ENCODE measurements around the gene C2CD5.
"Not testable (repeated sequence)": the region's sequence is repeated elsewhere in the genome, so short reads cannot be mapped to it uniquely, and the experiment has no call there.

The C2CD5 gene

GRCh38 chr12:22544038-22544979 is at the start of gene C2CD5:
TSS of gene C2CD5 (minus strand) at chr12:22544542. CDS start at chr12:22544150, 392 bp downstream.
- peak; percentile 90 to 96 for DNase-seq

GRCh38 chr12:22593864-22594263 is 49.5 kb upstream of the C2CD5 start:
- no peak for DNase-seq

GRCh38 chr12:22588817-22589216 is 44.5 kb upstream of the C2CD5 start:
- no peak for DNase-seq

DNA sequence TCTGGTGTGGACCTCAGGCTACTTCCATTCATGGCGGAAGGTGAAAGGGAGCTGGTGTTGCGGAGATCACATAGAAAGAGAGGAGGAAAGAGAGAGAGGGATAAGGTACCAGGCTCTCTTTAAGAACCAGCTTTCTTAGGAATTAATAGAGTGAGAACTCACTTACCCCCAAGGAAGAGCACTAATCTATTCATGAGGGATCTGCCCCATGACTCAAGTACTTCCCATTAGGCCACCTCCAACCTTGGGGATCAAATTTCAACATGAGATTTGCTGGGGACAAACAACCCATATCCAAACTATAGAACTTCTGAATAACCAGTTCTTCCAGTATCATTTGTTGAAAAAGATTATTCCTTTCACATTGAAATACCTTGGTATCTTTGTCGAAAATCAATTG is 34.0 kb upstream of the C2CD5 start:
- no peak for DNase-seq

DNA sequence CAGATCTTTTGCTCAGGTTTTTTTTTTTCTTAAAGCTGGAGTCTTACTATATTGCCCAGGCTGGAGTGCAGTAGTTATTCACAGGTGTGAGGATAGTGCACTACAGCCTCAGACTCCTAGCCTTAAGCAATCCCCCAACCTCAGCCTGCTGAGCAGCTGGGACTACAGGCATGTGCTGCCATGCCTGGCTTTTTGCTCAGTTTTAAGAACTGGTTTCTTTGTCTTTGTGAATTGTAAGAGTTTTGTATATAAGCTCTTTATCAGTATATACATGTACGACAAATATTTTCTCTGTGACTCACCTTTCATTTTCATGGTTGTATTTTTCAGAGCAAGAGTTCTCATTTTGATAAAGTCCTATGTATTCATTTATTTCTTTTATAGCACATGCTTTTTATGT is 33.3 kb upstream of the C2CD5 start:
- DNase-seq = no peak

DNA sequence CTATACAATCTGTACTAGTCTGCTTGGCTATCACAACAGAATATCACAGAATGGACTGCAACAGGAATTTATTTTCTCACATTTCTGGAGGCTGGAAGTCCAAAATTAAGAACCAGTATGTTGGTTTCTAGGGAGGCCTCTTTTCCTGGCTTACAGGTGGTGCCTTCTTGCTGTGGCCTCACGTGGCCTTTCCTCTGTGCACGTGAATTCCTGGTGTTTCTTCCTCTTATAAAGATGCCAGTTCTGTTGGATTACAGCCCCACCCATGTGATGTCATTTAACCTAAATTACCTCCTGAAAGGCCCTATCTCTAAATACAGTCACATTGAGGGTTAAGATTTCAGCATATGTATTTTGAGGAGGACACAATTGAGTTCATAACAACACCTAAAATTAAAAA is 32.1 kb upstream of the C2CD5 start:
- DNase-seq = no peak

- DNase-seq = no peak
Measured at GRCh38 chr12:22576065-22576464, 31.7 kb upstream of the C2CD5 start.

GRCh38 chr12:22574921-22575320 is 30.6 kb upstream of the C2CD5 start:
- no peak for DNase-seq

GRCh38 chr12:22573181-22573580 is 28.8 kb upstream of the C2CD5 start:
- no peak for DNase-seq

DNA sequence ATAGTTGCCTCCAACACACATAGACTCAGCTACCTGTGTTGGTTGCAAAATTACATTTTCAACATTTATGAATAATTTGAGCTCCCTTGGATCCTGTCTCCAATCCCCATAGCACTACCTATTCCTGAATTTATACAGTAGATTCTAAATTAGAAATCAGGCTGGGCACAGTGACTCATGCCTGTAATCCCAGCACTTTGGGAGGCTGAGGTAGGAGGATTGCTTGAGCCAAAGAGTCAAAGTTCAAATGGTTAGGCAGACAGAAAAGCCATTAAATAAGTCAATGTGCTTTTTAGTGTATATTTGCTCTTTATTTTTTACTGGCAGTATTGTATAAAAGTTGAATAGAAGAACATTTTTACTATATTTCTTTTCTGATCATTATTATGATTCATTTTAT is 24.9 kb upstream of the C2CD5 start:
- no peak for DNase-seq

- DNase-seq = no peak
Measured at GRCh38 chr12:22562036-22563028, 18.0 kb upstream of the C2CD5 start.

DNA sequence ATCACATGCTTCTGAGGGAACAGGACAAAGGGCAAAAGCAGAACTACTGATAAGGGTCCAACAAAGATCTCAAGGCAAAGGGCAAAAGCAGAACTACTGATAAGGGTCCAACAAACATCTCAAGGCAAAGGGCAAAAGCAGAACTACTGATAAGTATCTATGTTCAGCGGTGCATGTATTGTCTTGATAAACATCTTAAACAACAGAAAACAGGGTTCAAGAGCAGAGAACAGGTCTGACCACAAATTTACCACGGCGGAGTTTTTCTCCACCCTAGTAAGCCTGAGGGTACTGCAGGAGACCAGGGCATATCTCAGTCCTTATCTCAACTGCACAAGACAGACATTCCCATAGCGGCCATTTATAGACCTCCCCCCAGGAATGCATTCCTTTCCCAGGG is 10.4 kb upstream of the C2CD5 start:
- not testable (repeated sequence) for DNase-seq

DNA sequence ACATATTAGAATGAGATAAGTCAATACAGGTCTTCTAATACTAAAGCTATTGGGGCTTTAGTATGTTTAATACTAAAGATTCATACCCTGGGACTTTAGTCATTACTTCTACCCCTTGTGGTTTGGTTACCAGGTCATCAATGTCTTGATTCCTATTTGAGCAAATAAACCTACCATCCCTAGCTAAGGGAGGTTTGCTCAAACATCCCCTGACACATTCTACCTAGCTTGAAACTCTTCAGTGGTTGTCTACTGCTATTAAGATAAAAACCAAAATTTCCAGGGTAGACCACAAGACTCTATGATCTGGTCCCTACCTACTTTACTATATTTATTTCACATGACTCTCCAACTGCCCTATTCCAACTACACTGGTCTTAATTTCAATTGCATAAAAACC is 7.3 kb upstream of the C2CD5 start:
- no peak for DNase-seq

DNA sequence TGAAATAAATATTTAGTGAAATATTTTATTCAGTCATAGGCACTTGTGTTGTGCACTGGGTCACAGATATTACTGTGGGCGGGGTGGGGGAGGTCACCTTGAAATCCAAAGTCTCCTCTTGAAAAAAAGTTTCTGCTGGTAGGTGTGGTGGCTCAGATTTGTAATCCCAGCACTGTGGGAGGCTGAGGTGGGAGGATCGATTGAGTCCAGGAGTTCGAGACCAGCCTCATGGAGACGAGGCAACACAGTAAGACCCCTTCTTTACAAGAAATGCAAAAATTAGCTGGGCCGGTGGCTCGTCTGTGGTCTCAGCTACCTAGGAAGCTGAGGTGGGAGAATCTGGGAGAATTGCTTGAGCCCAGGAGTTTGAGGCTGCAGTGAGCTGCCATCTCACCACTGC is 913 bp upstream of the C2CD5 start:
- DNase-seq = no peak

- peak; percentile 26 to 29 for DNase-seq
Measured at GRCh38 chr12:22543246-22544037, 900 bp downstream of the C2CD5 start.

GRCh38 chr12:22541496-22542155 is 2.7 kb downstream of the C2CD5 start:
- no peak for DNase-seq

- no peak for DNase-seq
Measured at GRCh38 chr12:22539055-22539454, 5.3 kb downstream of the C2CD5 start.

GRCh38 chr12:22538311-22538710 is 6.0 kb downstream of the C2CD5 start:
- DNase-seq = no peak

GRCh38 chr12:22536971-22537544 is 7.3 kb downstream of the C2CD5 start:
- DNase-seq = no peak

GRCh38 chr12:22536346-22536945 is 7.9 kb downstream of the C2CD5 start:
- DNase-seq = no peak

- DNase-seq = no peak
Measured at GRCh38 chr12:22535478-22535877, 8.9 kb downstream of the C2CD5 start.

Data from stimulated activated CD4-positive, alpha-beta T cell treated with anti-CD3 and anti-CD28 coated beads, Interleukin-4, amount 100 ng/mL, for 4 hours (primary cell).